Measurements from ENCODE around the gene C3orf18.

C3orf18 gene

DNA sequence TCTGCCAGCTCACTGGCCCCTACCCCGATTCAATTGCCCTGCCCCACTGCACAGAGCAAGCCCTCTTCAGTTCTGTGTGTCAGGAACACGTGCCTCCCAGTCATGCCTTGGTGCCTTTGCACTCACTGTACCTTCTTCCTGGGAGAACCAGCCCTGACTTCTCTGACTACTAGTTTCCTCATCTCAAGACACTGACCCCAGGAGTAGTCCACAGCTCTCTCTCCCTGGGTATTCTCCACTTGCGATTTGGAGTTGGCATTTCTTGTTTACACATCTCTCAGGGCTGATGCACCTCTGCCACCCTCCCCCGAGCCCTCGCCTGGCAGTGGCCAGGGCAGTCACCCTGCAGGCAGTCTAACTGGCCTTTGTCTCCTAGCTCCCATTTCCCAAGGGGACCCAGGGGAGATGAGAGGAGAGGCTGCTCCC lies 38.4 kb upstream of the C3orf18 start:
- TF ChIP-seq POLR2AphosphoS5 (IDR thresholded peaks at IDR 0.05; ENCODE audit: low read depth) (no peak), GABPA (IDR thresholded peaks at IDR 0.05; ENCODE audit: low read depth) (no peak), SPI1 (IDR thresholded peaks at IDR 0.05; ENCODE audit: borderline replicate concordance, low read depth) (no peak)
- TF ChIP-seq, protein P1, sequence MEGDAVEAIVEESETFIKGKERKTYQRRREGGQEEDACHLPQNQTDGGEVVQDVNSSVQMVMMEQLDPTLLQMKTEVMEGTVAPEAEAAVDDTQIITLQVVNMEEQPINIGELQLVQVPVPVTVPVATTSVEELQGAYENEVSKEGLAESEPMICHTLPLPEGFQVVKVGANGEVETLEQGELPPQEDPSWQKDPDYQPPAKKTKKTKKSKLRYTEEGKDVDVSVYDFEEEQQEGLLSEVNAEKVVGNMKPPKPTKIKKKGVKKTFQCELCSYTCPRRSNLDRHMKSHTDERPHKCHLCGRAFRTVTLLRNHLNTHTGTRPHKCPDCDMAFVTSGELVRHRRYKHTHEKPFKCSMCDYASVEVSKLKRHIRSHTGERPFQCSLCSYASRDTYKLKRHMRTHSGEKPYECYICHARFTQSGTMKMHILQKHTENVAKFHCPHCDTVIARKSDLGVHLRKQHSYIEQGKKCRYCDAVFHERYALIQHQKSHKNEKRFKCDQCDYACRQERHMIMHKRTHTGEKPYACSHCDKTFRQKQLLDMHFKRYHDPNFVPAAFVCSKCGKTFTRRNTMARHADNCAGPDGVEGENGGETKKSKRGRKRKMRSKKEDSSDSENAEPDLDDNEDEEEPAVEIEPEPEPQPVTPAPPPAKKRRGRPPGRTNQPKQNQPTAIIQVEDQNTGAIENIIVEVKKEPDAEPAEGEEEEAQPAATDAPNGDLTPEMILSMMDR (IDR thresholded peaks at IDR 0.05; ENCODE audit: insufficient read depth, low read length): no peak
- TF ChIP-seq, protein P2, sequence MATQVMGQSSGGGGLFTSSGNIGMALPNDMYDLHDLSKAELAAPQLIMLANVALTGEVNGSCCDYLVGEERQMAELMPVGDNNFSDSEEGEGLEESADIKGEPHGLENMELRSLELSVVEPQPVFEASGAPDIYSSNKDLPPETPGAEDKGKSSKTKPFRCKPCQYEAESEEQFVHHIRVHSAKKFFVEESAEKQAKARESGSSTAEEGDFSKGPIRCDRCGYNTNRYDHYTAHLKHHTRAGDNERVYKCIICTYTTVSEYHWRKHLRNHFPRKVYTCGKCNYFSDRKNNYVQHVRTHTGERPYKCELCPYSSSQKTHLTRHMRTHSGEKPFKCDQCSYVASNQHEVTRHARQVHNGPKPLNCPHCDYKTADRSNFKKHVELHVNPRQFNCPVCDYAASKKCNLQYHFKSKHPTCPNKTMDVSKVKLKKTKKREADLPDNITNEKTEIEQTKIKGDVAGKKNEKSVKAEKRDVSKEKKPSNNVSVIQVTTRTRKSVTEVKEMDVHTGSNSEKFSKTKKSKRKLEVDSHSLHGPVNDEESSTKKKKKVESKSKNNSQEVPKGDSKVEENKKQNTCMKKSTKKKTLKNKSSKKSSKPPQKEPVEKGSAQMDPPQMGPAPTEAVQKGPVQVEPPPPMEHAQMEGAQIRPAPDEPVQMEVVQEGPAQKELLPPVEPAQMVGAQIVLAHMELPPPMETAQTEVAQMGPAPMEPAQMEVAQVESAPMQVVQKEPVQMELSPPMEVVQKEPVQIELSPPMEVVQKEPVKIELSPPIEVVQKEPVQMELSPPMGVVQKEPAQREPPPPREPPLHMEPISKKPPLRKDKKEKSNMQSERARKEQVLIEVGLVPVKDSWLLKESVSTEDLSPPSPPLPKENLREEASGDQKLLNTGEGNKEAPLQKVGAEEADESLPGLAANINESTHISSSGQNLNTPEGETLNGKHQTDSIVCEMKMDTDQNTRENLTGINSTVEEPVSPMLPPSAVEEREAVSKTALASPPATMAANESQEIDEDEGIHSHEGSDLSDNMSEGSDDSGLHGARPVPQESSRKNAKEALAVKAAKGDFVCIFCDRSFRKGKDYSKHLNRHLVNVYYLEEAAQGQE (IDR thresholded peaks at IDR 0.05; ENCODE audit: insufficient replicate concordance, low read depth): no peak
- peak in 1 of 2 experiments; percentile 38 for DNase-seq (ENCODE audit: low read depth in 1 of 2, low spot score in 1 of 2)
- Histone ChIP-seq H3K4me3 (replicated peaks; ENCODE audit: insufficient read depth, low read length) (no peak overlapping the region), H3K27ac (replicated peaks) (peak overlapping the region; percentile 53), H3K27me3 (ENCODE audit: insufficient read depth, poor library complexity, severe bottlenecking) (no peaks in the 10 kb centered on the region)

DNA sequence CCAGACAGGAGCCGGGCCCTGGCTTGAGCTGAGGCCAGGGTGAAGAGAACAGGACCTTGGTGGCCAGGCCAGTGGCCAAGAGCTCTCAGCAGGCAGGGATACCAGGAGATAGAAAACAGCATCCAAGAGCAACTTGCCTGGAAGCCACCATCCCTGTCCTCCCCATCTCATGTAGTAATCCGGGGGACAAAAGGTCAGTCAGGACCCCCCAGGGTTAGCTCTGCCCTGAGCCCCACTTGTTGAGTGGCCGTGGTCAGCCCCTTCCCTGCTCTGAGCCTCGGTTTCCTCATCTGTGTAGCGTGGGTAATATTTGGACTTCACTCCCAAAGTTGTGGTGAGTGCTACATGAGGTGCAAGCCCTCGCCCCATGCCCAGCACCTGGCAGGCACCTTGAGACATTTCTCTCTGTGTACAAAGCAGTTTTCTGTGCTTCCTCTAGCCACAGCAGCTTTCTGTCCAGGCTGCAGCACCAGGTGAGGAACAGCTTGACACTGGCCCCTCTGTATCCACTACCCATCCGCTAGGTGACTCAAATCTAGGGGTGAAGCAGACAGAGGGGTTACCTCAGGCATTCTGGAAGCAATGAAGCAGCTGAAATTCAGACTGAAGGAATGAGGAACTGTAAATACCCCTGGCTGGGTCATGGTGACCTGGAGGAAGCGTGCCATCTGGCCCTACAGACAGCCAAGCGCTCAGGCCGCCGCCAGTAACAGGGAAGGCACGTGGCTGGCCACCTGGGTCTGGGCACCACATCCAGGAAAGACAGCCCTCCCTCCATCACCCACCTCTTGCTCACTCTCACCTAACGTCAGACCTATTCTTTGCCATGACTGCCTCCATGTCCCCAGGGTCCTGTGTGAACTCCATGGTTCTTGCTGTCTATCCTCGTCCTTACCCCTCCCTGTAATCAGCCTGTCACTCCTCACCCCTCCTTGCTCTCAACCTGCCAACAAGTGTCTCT lies 37.4 kb upstream of the C3orf18 start:
- TF ChIP-seq SPI1 (IDR thresholded peaks at IDR 0.05; ENCODE audit: borderline replicate concordance, low read depth): peak; percentile 89; the same call in 1 of the 2 replicates
- TF ChIP-seq, protein P1 (IDR thresholded peaks at IDR 0.05; ENCODE audit: insufficient read depth, low read length): no peak
- TF ChIP-seq GABPA (IDR thresholded peaks at IDR 0.05; ENCODE audit: low read depth): no peak
- TF ChIP-seq POLR2AphosphoS5 (IDR thresholded peaks at IDR 0.05; ENCODE audit: low read depth): peak; percentile 76; the same call in 1 of the 2 replicates
- TF ChIP-seq, protein P2 (IDR thresholded peaks at IDR 0.05; ENCODE audit: insufficient replicate concordance, low read depth): no peak
- peak; percentile 69 to 72 for DNase-seq (ENCODE audit: low read depth in 1 of 2, low spot score in 1 of 2)
- Histone ChIP-seq H3K4me3 (replicated peaks; ENCODE audit: insufficient read depth, low read length) (no peak overlapping the region), H3K27ac (replicated peaks) (peak overlapping the region; percentile 53), H3K27me3 (ENCODE audit: insufficient read depth, poor library complexity, severe bottlenecking) (no peaks in the 10 kb centered on the region)

DNA sequence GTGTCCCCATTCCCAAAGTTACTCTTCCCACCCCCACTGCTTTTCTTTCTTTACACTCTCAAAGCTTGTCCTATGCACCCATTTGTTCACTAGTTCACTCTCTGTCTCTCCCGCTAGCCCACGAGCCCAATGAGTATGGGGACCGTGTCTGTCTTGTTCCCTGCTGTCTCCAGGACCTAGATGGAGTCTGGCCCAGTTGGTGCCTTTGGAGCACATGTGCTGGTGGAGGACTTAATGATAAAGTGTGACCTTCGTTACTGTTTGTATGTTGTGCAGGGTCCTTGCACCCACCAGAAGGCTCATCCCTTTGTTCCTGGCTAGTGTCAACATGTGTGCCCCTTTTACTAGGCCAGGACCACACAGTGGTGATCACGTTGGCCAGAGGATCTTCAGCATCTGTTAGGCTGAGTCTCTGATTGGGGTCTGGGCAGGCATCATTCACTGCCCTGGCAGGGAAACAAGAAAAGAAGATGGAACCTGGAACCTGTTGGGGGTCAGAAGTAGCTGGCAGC lies 36.6 kb upstream of the C3orf18 start:
- no peak for DNase-seq (ENCODE audit: low read depth in 1 of 2, low spot score in 1 of 2)
- no peak for TF ChIP-seq POLR2AphosphoS5 (IDR thresholded peaks at IDR 0.05; ENCODE audit: low read depth)
- TF ChIP-seq GABPA (IDR thresholded peaks at IDR 0.05; ENCODE audit: low read depth): no peak
- TF ChIP-seq, protein P1 (IDR thresholded peaks at IDR 0.05; ENCODE audit: insufficient read depth, low read length): no peak
- TF ChIP-seq, protein P2 (IDR thresholded peaks at IDR 0.05; ENCODE audit: insufficient replicate concordance, low read depth): no peak
- no peak for TF ChIP-seq SPI1 (IDR thresholded peaks at IDR 0.05; ENCODE audit: borderline replicate concordance, low read depth)
- no peaks in the 10 kb centered on the region for H3K27me3 ChIP-seq (ENCODE audit: insufficient read depth, poor library complexity, severe bottlenecking)
- H3K4me3 ChIP-seq (replicated peaks; ENCODE audit: insufficient read depth, low read length): no peak overlapping the region
- peak overlapping the region; percentile 53; the same call in 1 of the 2 replicates for H3K27ac ChIP-seq (replicated peaks)

Measured in HL-60 (cell line).